T47D (cell line): Measurements from ENCODE around the gene CLN3.
"Not testable (repeated sequence)": the region's sequence is repeated elsewhere in the genome, so short reads cannot be mapped to it uniquely, and the experiment has no call there.

Source experiments
- DNase-seq, 2 experiments: peaks; one replicate each; pipeline versions ENCODE4 v3.0.0 to v3.0.0-alpha.2; 2011 to 2012; ENCODE audit warnings: low read depth in 1 of 2, low spot score in 1 of 2
- JUND ChIP-seq: IDR thresholded peaks from 2 replicates; pipeline ENCODE4 v1.6.1; 2012; ENCODE audit warnings: low read depth
- in situ Hi-C: cut with HindIII; loops from 2 replicates; pipeline ENCODE4 v1.10.0; 2016; ENCODE audit warnings: low sequenced_read_pairs, low pct_unique_long_range_greater_than_20kb

CLN3 gene

GRCh38 chr16:28527100-28527785 is 35.4 kb upstream of the CLN3 start:
- peak in 1 of 2 experiments; percentile 90 for DNase-seq
- in situ Hi-C loops = not testable (repeated sequence)
- 0 out of 2 replicates have a peak, but pooled peaks have one; percentile 9 for TF ChIP-seq JUND

- DNase-seq = peak in 1 of 2 experiments; percentile 84
- in situ Hi-C loops = no loop called here
- TF ChIP-seq JUND = no peak
Observed at GRCh38 chr16:28526201-28527099, 34.6 kb upstream of the CLN3 start.

- in situ Hi-C loops = no loop called here
- DNase-seq = peak in 1 of 2 experiments; percentile 89
- no peak for TF ChIP-seq JUND
Observed at GRCh38 chr16:28524681-28525171, 32.9 kb upstream of the CLN3 start.

- TF ChIP-seq JUND = no peak
- no peak for DNase-seq
- in situ Hi-C loops = no loop called here
Observed at GRCh38 chr16:28522792-28523191, 30.9 kb upstream of the CLN3 start.

GRCh38 chr16:28521436-28521835 is 29.6 kb upstream of the CLN3 start:
- TF ChIP-seq JUND = no peak
- no peak for DNase-seq
- in situ Hi-C loops = no loop called here

GRCh38 chr16:28520672-28521071 is 28.8 kb upstream of the CLN3 start:
- TF ChIP-seq JUND = no peak
- DNase-seq = no peak
- in situ Hi-C loops = no loop called here

- peak in 1 of 2 experiments; percentile 0 for DNase-seq
- in situ Hi-C loops = no loop called here
- no peak for TF ChIP-seq JUND
Observed at GRCh38 chr16:28514246-28514645, 22.4 kb upstream of the CLN3 start.

GRCh38 chr16:28513484-28514181 is 21.8 kb upstream of the CLN3 start:
- no peak for TF ChIP-seq JUND
- DNase-seq = peak in 1 of 2 experiments; percentile 0
- in situ Hi-C loops = no loop called here

- in situ Hi-C loops = no loop called here
- DNase-seq = no peak
- no peak for TF ChIP-seq JUND
Observed at GRCh38 chr16:28511801-28512789, 20.2 kb upstream of the CLN3 start.

- in situ Hi-C loops = no loop called here
- no peak for TF ChIP-seq JUND
- peak in 1 of 2 experiments; percentile 85 for DNase-seq
Observed at GRCh38 chr16:28511031-28511430, 19.2 kb upstream of the CLN3 start.

GRCh38 chr16:28505489-28506137 is 13.7 kb upstream of the CLN3 start:
- DNase-seq = no peak
- no peak for TF ChIP-seq JUND
- in situ Hi-C loops = no loop called here
